IMR-90 (cell line): ENCODE results near the gene GPAM. TPM values are rescaled to one million over a fixed set of nuclear protein-coding genes. Genes with fewer than 3 reads are reported as not detected.

ENCODE experiments used
- ATAC-seq: fragments of 200-7000 bp; cut with Tn5 transposase; 2 replicates; pipeline ENCODE4 v1.9.1; 2020; ENCODE audit warnings: low read depth, mild to moderate bottlenecking, moderate library complexity
- BruUV-seq: library from RNA; stranded (reverse); fragments of 400-500 nt; replicated peaks from 2 replicates; lab custom pipeline; 2021; lab: Mats Ljungman, UMichigan
- CTCF ChIA-PET: fragments of 300-600 bp; formaldehyde crosslinking; extraction: SDS; loops from one replicate; lab custom pipeline; 2021; ENCODE audit warnings: antibody characterized with exemption; lab: Yijun Ruan, JAX
- POLR2A ChIA-PET: fragments of 300-600 bp; sonication (Branson Sonifier 250); formaldehyde crosslinking; loops from one replicate; lab custom pipeline; 2022; ENCODE audit warnings: antibody characterized with exemption; ENCODE audit not compliant: unreplicated experiment; lab: Charles Lee
- DNase-seq: peaks from one replicate; pipeline ENCODE4 v3.0.0; 2013
- H2AFZ ChIP-seq: replicated peaks from 2 replicates; pipeline ENCODE3; 2013; ENCODE audit warnings: low read length, mild to moderate bottlenecking; ENCODE audit not compliant: poor library complexity
- H2AK5ac ChIP-seq: 2 replicates; pipeline ENCODE4 v1.6.1; 2013; ENCODE audit warnings: low read depth, low read length, inconsistent platforms
- H2AK9ac ChIP-seq: replicated peaks from 2 replicates; pipeline ENCODE3; 2013; ENCODE audit warnings: mild to moderate bottlenecking, low read depth, low read length, moderate library complexity; ENCODE audit not compliant: poor library complexity
- H2BK120ac ChIP-seq: 2 replicates; pipeline ENCODE4 v1.6.1; 2013; ENCODE audit warnings: low read depth, low read length, inconsistent platforms
- H2BK15ac ChIP-seq: 3 replicates; pipeline ENCODE4 v1.6.1; 2013; ENCODE audit warnings: low read depth, low read length, inconsistent platforms
- H2BK20ac ChIP-seq: 2 replicates; pipeline ENCODE4 v1.6.1; 2013; ENCODE audit warnings: low read depth, mild to moderate bottlenecking, inconsistent platforms, low read length, moderate library complexity
- H2BK5ac ChIP-seq: 2 replicates; pipeline ENCODE4 v1.6.1; 2013; ENCODE audit warnings: mild to moderate bottlenecking, low read depth, low read length, inconsistent platforms; ENCODE audit not compliant: poor library complexity, severe bottlenecking
- H3K14ac ChIP-seq: replicated peaks from 2 replicates; pipeline ENCODE4 v1.6.1; 2013; ENCODE audit warnings: low read depth, low read length, inconsistent platforms
- H3K18ac ChIP-seq: 2 replicates; pipeline ENCODE4 v1.6.1; 2013; ENCODE audit warnings: low read depth, low read length, control low read depth
- H3K23ac ChIP-seq: 2 replicates; pipeline ENCODE4 v1.6.1; 2013; ENCODE audit warnings: low read depth, low read length, inconsistent platforms
- H3K27ac ChIP-seq: 2 replicates; pipeline ENCODE4 v1.5.1; 2013; ENCODE audit warnings: mild to moderate bottlenecking, control low read depth, low read length; ENCODE audit not compliant: insufficient read depth
- H3K27me3 ChIP-seq: 2 replicates; pipeline ENCODE4 v1.6.1; 2013; ENCODE audit warnings: low read length; ENCODE audit not compliant: control insufficient read depth, insufficient read depth
- H3K36me3 ChIP-seq: 2 replicates; pipeline ENCODE4 v1.6.1; 2013; ENCODE audit warnings: low read length, mixed read lengths; ENCODE audit not compliant: control insufficient read depth, insufficient read depth
- H3K4ac ChIP-seq: 2 replicates; pipeline ENCODE4 v1.6.1; 2013; ENCODE audit warnings: low read depth, low read length, inconsistent platforms
- H3K4me1 ChIP-seq: 2 replicates; pipeline ENCODE4 v1.6.1; 2013; ENCODE audit warnings: low read length, mixed read lengths; ENCODE audit not compliant: control insufficient read depth, insufficient read depth
- H3K4me2 ChIP-seq: 2 replicates; pipeline ENCODE4 v1.6.1; 2013; ENCODE audit warnings: low read depth, mild to moderate bottlenecking, control low read depth, low read length, moderate library complexity
- H3K4me3 ChIP-seq: 2 replicates; pipeline ENCODE4 v1.5.1; 2013; ENCODE audit warnings: low read depth, mild to moderate bottlenecking, control low read depth, low read length, moderate library complexity; ENCODE audit not compliant: insufficient read depth
- H3K56ac ChIP-seq: 2 replicates; pipeline ENCODE4 v1.6.1; 2013; ENCODE audit warnings: low read length, inconsistent platforms; ENCODE audit not compliant: insufficient read depth; ENCODE audit errors: extremely low read depth
- H3K79me1 ChIP-seq, 2 experiments: 2 replicates each; pipeline ENCODE4 v1.6.1; 2013; ENCODE audit warnings: low read length in 2 of 2, inconsistent platforms in 1 of 2, low read depth in 1 of 2
- H3K9ac ChIP-seq: 2 replicates; pipeline ENCODE4 v1.6.1; 2013; ENCODE audit warnings: low read depth, low read length, control low read depth
- H3K9me1 ChIP-seq: 2 replicates; pipeline ENCODE4 v1.6.1; 2013; ENCODE audit warnings: low read length, inconsistent platforms; ENCODE audit not compliant: insufficient read depth
- H3K9me3 ChIP-seq: 2 replicates; pipeline ENCODE4 v1.6.1; 2013; ENCODE audit warnings: low read length; ENCODE audit not compliant: control insufficient read depth, insufficient read depth
- H4K20me1 ChIP-seq: 2 replicates; pipeline ENCODE4 v1.6.1; 2013; ENCODE audit warnings: low read length, inconsistent platforms; ENCODE audit not compliant: insufficient read depth
- H4K5ac ChIP-seq: 2 replicates; pipeline ENCODE4 v1.6.1; 2013; ENCODE audit warnings: mild to moderate bottlenecking, low read depth, low read length, control low read depth
- H4K8ac ChIP-seq, 2 experiments: 2 replicates each; pipeline ENCODE4 v1.6.1; 2013; ENCODE audit warnings: low read depth in 2 of 2, low read length in 2 of 2, control low read depth in 1 of 2, inconsistent platforms in 1 of 2
- H4K91ac ChIP-seq: 2 replicates; pipeline ENCODE4 v1.6.1; 2013; ENCODE audit warnings: low read depth, low read length, inconsistent platforms; ENCODE audit not compliant: insufficient read depth
- FOS ChIP-seq: fragments of 150-350 bp; IDR thresholded peaks from 2 replicates; pipeline ENCODE4 v1.6.1; 2016; ENCODE audit warnings: low read depth, low read length
- MAFK ChIP-seq: IDR thresholded peaks from 2 replicates; pipeline ENCODE4 v1.6.1; 2012; ENCODE audit warnings: low read depth, low read length, improper control_type of control experiment
- MAZ ChIP-seq: IDR thresholded peaks from 2 replicates; pipeline ENCODE4 v1.6.1; 2012; ENCODE audit warnings: low read depth, mild to moderate bottlenecking, low read length, improper control_type of control experiment, moderate library complexity, borderline replicate concordance
- RAD21 ChIP-seq: IDR thresholded peaks from 2 replicates; pipeline ENCODE4 v1.6.1; 2012; ENCODE audit warnings: low read length, improper control_type of control experiment
- RCOR1 ChIP-seq: IDR thresholded peaks from 2 replicates; pipeline ENCODE4 v1.6.1; 2012; ENCODE audit warnings: mild to moderate bottlenecking, low read length, improper control_type of control experiment; ENCODE audit not compliant: insufficient replicate concordance
- SMC3 ChIP-seq: fragments of 150-350 bp; IDR thresholded peaks from 2 replicates; pipeline ENCODE4 v1.6.1; 2016; ENCODE audit warnings: low read depth, mild to moderate bottlenecking, antibody characterized with exemption, low read length, moderate library complexity
- WGBS, 2 experiments: methylation state at CpG; one replicate each; pipeline versions ENCODE4 v1.1.5 to v1.1.7; 2013; ENCODE audit warnings: missing lambda C conversion rate in 2 of 2; ENCODE audit not compliant: insufficient read length in 1 of 2; ENCODE audit errors: extremely low coverage in 2 of 2; 5-methylcytosine and 5-hydroxymethylcytosine counted together
- dilution Hi-C: fragments of 300-500 bp; cut with HindIII; formaldehyde crosslinking; loops from one replicate; pipeline ENCODE4 v1.14.3; 2018; ENCODE audit warnings: low sequenced_read_pairs; ENCODE audit not compliant: unreplicated experiment
- in situ Hi-C: fragments of 300-500 bp; cut with MboI; formaldehyde crosslinking; loops from 3 replicates; pipeline ENCODE4 v1.14.3; 2019; ENCODE audit warnings: low sequenced_read_pairs, inconsistent platforms, mixed read lengths
- intact Hi-C: fragments of 100-400 bp; cut with micrococcal nuclease; formaldehyde crosslinking; loops from 2 replicates; pipeline ENCODE4 v1.10.0; 2022
- polyA plus RNA-seq, 3 experiments: library from polyadenylated mRNA; depleted of rRNA; stranded (reverse); fragments of >200 nt; gene quantifications; 2 replicates each; pipeline ENCODE4 v1.2.3, GENCODE V29; 2012; ENCODE audit warnings: low replicate concordance in 1 of 3
- total RNA-seq: library from RNA; depleted of rRNA; stranded (reverse); fragments of >200 nt; gene quantifications from 2 replicates; pipeline ENCODE4 v1.2.3, GENCODE V29; 2012

The GPAM gene
- total and polyA plus RNA-seq, 2 of the 4 experiments (the other 2 are of a cell fraction) = 3.5 to 11.5 TPM

DNA sequence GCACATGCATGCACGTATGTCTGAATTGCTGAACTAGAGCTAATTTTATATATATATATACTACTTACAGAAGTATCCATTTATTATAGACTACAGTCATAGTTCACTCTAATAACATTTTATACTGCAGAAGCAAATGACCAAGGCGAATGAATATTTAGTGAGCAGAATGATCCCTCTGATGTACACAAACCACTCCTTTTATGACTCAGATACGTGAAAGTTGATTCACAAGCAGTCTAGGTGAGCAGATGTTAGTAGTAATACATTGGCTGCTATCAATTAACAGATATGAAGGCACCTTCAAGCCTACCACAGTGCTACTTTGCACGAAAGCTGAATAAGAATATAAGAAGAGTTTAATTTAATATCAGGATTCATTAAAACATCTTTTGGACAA lies 10.4 kb downstream of the GPAM start:
- H4K91ac ChIP-seq = no peak overlapping the region
- H4K5ac ChIP-seq = no peak overlapping the region
- H3K56ac ChIP-seq = no peak overlapping the region
- no peak for TF ChIP-seq MAZ
- TF ChIP-seq RAD21 = no peak
- no peak for TF ChIP-seq RCOR1
- no peak for TF ChIP-seq FOS
- no peak for TF ChIP-seq SMC3
- no peak for TF ChIP-seq MAFK
- H3K4ac ChIP-seq = no peak overlapping the region
- no peaks in the 10 kb centered on the region for H3K9me1 ChIP-seq
- no peak overlapping the region for H3K4me2 ChIP-seq
- no peak overlapping the region for H2AK5ac ChIP-seq
- H3K79me1 ChIP-seq = no peaks in the 10 kb centered on the region
- ChIA-PET POLR2A (no interaction called here), CTCF (no interaction called here)
- no peak overlapping the region for H3K14ac ChIP-seq
- H3K18ac ChIP-seq = no peak overlapping the region
- ATAC-seq (no peak), DNase-seq (no peak)
- intact Hi-C loops (no loop called here), in situ Hi-C loops (no loop called here), dilution Hi-C loops (no loop called here)
- H2AFZ ChIP-seq = no peak overlapping the region
- no peak overlapping the region for H3K23ac ChIP-seq
- no peaks in the 10 kb centered on the region for H3K4me1 ChIP-seq
- no TSS peak for BruUV-seq
- no peak overlapping the region for H2BK5ac ChIP-seq
- no peak overlapping the region for H4K8ac ChIP-seq
- no peak overlapping the region for H3K4me3 ChIP-seq
- no CpG with 5 or more reads among the region's 4 CpGs for WGBS, 2 experiments
- H3K9ac ChIP-seq = no peak overlapping the region
- H2AK9ac ChIP-seq = no peak overlapping the region
- H3K9me3 ChIP-seq = no peaks in the 10 kb centered on the region
- no peaks in the 10 kb centered on the region for H3K27me3 ChIP-seq
- no peak overlapping the region for H2BK120ac ChIP-seq
- no peaks in the 10 kb centered on the region for H4K20me1 ChIP-seq
- H2BK20ac ChIP-seq = no peak overlapping the region
- no peak overlapping the region for H3K27ac ChIP-seq
- peaks cover 12% of the 10 kb centered on the region for H3K36me3 ChIP-seq
- H2BK15ac ChIP-seq = no peak overlapping the region
